ENCODE results near the gene SLC23A1.
"Not testable (repeated sequence)": the region's sequence is repeated elsewhere in the genome, so short reads cannot be mapped to it uniquely, and the experiment has no call there.

The SLC23A1 gene

GRCh38 chr5:139383275-139383992 is at the start of gene SLC23A1:
TSS of gene SLC23A1 (minus strand) at chr5:139383297. CDS start at chr5:139383253, 44 bp downstream.
- DNase-seq (ENCODE audit: low spot score), result no peak

- DNase-seq (ENCODE audit: low spot score), result no peak
Observed at GRCh38 chr5:139431706-139432105, 48.6 kb upstream of the SLC23A1 start.

- no peak for DNase-seq (ENCODE audit: low spot score)
Observed at GRCh38 chr5:139430015-139430414, 46.9 kb upstream of the SLC23A1 start.

GRCh38 chr5:139426203-139426885 is 43.2 kb upstream of the SLC23A1 start:
- no peak for DNase-seq (ENCODE audit: low spot score)

- no peak for DNase-seq (ENCODE audit: low spot score)
Observed at GRCh38 chr5:139425497-139425896, 42.4 kb upstream of the SLC23A1 start.

- peak; percentile 71 for DNase-seq (ENCODE audit: low spot score)
Observed at GRCh38 chr5:139422307-139422893, 39.3 kb upstream of the SLC23A1 start.

- no peak for DNase-seq (ENCODE audit: low spot score)
Observed at GRCh38 chr5:139419226-139420192, 36.4 kb upstream of the SLC23A1 start.

GRCh38 chr5:139418793-139419192 is 35.7 kb upstream of the SLC23A1 start:
- DNase-seq (ENCODE audit: low spot score), result no peak

GRCh38 chr5:139417214-139417613 is 34.1 kb upstream of the SLC23A1 start:
- DNase-seq (ENCODE audit: low spot score), result no peak

- DNase-seq (ENCODE audit: low spot score), result no peak
Observed at GRCh38 chr5:139416651-139417050, 33.6 kb upstream of the SLC23A1 start.

- DNase-seq (ENCODE audit: low spot score), result no peak
Observed at GRCh38 chr5:139415869-139416268, 32.8 kb upstream of the SLC23A1 start.

GRCh38 chr5:139415221-139415861 is 32.2 kb upstream of the SLC23A1 start:
- no peak for DNase-seq (ENCODE audit: low spot score)

- DNase-seq (ENCODE audit: low spot score), result peak; percentile 41
Observed at GRCh38 chr5:139414581-139415130, 31.6 kb upstream of the SLC23A1 start.

- no peak for DNase-seq (ENCODE audit: low spot score)
Observed at GRCh38 chr5:139413963-139414362, 30.9 kb upstream of the SLC23A1 start.

GRCh38 chr5:139413153-139413552 is 30.1 kb upstream of the SLC23A1 start:
- DNase-seq (ENCODE audit: low spot score), result no peak

GRCh38 chr5:139410993-139411828 is 28.1 kb upstream of the SLC23A1 start:
- DNase-seq (ENCODE audit: low spot score), result no peak

GRCh38 chr5:139410121-139410992 is 27.3 kb upstream of the SLC23A1 start:
- no peak for DNase-seq (ENCODE audit: low spot score)

GRCh38 chr5:139409116-139409515 is 26.0 kb upstream of the SLC23A1 start:
- DNase-seq (ENCODE audit: low spot score), result not testable (repeated sequence)

GRCh38 chr5:139408191-139408590 is 25.1 kb upstream of the SLC23A1 start:
- no peak for DNase-seq (ENCODE audit: low spot score)

Measured in COLO829 (cell line).